ENCODE measurements around the gene PPP1R14D.
A peak's percentile ranks its signal among the peaks of the same experiment; 100 is the strongest.

PPP1R14D gene

DNA sequence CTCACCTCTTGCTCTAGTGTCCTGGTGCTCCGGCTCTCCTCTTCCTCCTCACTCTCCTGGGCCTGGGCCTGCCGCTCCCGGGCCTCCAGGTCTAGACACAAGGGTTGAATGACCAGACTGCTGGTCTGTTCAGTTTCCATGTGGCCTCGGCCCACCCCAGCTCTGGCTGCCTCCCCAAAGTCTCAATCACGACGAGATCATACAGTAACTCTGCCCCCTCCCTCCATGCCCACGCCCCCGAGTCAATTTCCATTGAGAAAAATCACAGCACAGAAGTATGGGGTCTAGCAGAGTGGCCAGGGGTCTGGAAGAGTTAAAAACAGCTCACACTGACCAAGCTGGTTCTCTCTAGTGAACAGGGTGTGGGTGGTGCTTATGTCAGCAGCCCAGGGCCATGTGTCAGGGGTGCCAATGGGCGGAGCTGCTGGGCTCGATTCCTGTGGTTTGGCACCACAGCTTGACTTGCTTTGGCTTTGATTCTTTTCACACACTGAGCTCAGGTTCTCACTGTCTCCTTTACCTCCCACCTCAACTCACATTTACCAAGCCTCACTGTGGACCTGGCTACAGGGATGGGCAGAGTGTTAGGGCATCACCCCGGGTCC, 51.9 kb downstream of the PPP1R14D start:
- no peak for DNase-seq

DNA sequence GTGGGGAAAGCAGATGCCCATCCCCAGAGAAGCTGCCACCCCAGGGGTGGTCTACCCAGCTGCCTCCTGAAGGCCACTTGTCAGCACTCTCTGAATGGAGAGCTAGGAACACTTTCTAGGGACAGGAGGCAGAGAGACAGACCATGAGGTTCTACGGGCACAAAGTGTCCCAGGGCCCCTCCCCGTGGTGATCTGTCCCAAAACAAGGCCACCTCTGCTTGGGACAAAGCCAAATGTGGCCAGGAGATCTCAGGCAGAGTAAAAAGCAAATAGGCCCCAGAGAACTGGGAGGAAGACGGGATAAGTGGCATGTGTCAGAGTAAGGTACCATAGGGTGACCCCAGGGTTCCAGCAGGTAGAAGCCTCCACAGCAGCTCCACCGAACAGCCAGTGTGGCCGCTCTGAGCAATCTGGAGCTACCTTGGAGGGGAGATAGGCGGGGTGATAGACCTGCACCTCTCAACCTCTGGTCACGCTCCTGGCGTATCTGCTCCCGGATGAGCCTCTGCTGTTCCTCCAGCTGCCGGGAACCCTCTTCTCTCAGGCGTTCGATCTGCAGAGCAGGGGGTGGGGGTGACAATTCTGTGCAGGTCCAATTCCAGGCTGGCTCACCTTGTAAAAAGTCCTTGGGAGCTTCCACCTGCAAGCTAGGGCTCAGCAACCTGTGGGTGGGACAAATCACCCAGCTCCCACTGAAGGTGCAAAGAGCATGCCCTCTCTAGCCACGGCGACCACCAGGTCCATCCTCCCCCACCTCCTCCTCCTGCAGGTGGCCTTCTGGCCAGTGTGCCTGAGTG, 52.6 kb downstream of the PPP1R14D start:
- DNase-seq: no peak

DNA sequence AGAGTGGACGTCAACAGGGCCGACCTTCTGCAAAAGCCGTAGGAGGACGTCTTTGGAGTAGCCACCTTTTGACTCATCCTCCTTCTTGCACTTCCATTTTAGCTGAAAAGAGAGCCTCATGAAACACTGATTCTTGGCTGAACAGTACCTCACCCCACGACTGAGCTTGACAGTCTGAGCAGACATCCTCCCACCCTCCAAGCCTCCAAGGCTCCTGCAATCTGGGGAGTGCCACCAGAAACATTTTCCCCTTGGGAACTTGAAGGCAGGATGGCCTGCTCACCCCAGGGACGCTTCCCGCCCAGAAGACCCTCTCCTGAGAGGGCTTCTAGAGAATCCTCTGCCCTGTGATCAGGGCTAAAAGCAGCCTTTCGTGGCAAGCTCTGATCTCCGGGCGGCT, 53.5 kb downstream of the PPP1R14D start:
- DNase-seq: no peak

DNA sequence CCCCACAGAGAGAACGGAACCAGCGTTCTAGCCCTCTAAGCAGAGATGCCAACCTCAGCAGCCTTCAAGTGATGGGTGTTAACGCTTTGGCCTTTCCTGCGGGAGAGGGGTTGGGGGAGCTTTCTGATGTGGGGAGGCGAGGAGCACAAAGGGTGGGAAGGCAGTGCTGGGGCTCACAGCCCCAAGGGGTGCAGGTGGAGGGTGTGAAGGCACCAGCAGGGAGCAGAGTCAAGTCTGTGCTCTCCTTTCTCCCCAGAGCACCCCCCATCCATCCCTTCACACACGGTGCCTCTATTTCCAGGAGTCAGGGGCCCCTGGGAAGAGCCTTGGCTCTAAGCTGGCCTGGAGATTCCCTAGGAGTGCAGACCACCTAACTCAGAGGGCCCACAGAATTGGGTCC, 54.6 kb downstream of the PPP1R14D start:
- DNase-seq: no peak

DNA sequence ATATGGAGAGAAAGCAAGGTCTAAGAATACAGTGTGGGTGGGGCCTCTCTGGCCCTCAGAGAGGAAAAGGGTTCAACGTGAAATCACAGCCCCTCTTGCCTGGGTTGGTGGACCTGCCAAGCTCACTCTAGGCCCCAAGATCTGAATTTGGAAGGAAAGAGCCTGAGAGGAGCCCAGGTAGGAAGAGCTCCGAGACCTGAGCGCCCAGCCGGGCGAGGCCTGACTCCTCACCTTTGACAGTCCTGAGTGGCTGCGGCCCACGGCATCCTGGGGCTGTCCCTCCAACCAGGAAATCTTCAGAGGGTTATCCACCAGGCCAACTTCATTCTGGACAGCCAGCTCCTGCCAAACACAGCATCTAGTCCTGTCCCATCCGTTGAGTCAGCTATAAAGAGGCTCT, 55.0 kb downstream of the PPP1R14D start:
- DNase-seq: no peak

DNA sequence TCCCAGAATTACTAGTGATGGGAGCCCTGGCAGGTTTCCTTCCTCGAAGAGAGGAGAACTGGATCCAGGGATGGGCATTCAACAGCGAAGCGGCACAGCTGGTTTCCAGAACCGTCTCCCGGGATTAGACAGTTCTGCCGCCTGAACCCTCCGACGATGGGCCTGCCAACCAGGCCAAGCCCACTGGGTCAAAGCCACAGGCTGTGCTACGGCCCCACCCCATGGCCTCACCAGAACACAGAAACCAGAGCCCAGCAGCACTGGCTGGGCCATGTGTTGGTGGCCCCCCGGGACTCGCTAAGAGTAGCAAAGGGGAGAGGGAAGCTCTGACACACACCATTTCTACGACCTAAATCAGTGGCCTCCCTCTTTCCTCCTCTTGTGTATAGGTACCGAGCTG, 56.5 kb downstream of the PPP1R14D start:
- DNase-seq: no peak

DNA sequence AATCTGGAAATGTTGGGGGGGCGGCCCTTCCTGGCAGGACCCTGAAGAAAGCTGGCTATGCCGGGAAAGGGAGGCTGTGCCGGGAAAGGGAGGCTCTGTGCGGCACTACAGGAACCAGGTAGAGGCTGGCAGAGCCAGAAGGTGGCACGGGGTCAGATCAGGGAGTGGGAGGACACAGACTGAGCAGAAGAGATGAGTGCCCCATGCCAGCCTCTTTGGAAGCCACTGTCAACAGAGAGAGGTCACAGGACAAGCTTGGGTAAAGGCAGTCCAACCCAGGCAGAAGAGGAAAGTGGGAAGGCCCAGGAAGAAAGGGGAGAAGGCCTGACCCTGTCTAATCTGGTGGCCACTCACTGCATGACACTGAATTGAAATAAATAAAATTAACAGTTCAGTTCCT, 57.3 kb downstream of the PPP1R14D start:
- no peak for DNase-seq

DNA sequence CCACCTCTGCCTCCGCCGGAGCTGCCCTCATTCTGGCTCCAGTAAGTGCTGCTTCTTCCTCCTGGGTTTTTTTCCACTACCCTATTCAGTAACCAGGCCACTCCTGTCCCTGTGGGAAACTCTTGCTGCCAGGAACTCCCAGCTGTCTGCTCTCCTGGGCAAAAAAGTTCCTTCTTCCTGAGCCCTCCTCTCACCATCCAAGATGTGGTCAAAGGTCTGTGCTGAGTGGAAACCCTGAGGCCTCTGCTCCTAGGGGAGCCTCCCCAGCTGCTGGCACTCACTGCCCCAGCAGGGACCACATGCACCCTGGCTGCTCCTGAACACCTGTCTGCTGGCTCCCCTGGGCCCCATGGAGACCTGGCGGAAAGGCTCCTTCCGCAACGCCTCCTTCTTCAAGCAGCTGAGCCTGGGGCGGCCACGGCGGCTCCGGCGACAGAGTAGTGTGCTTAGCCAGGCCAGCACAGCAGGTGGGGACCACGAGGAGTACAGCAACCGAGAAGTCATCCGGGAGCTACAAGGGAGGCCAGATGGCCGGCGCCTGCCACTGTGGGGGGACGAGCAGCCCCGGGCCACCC, 58.3 kb downstream of the PPP1R14D start:
- peak; percentile 32 for DNase-seq

DNA sequence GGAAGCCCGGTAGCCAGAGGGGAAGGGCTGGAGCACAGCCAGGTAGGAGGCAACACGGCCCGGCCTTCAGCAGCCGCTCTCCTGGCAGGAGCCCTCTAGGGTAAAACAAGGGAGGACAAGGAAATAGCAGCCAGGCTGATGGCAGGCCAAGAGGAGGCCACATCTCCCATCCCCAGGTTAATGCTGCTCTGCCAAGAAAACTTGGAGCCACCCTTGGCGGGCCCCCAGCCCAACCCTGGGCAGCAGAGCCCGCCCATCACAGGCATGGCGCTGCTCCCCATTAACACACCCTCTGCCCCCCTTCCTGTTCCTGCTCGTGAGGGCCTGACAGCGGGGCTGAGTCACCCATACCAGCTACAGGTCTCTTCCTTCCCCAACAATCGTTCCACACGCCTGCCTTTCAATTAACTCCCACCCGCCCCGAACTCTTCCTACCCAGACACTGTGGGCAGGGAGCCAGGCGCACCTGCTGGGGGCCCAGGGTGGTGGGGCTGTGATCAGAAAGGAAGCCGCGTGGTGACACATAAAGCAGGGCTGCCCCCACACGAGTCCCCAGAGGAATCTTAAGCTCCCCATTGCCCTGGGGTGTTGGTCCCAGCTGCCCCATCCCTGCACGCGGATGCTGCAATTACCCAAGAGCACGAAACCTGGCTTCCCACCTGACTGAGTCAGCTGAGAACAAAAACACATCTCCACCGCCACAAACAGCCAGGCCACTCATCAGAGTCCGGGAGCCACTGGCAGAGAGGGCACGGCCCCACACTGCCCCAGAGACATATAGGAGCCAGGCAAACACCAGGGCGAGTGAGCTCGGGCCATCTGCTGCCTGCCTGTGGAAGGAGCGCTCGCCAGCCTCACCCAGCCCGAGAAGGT, 59.0 kb downstream of the PPP1R14D start, which contains the start of gene C15orf62:
TSS of gene C15orf62 (plus strand) at position 707 of the 873 bp plus-strand sequence. CDS start 516 bp downstream, outside the sequence.
- peak; percentile 63 for DNase-seq

DNA sequence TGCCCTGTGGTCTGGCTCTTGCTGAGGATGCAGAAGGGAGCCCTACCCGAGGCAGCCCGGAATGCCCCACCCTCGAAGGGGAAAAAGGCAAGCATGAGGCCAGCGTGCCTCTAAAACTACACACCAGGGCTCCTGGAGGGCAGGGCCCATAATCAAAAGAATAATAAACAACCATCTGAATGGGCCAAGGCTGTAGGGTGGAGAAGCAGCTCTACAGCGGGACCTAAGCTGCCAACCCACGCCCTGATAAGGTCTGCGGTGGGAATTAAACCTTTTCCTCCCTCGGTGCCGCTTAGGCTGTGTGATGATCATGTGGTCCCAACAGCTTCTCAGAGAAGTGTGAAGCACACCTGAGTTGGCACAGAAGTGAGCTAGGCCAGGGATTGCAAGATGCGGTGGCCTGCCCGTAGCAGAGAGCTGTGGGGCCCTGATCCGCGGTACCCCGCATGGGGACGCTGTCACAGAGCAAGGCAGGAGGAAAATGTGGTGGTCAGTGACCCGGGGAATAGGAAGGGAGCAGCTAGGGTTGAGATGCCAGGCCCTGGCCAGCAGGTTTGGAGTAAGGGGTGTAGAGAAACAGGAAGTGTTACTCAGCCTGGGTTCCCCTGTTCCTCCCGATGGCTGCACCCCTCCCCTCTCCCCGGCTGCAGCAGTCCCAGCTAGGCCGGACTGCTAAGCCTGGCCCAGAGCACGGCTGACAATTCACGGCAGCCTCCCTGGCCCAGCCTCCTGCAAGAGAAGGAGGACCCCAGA, 59.8 kb downstream of the PPP1R14D start:
- DNase-seq: no peak

DNA sequence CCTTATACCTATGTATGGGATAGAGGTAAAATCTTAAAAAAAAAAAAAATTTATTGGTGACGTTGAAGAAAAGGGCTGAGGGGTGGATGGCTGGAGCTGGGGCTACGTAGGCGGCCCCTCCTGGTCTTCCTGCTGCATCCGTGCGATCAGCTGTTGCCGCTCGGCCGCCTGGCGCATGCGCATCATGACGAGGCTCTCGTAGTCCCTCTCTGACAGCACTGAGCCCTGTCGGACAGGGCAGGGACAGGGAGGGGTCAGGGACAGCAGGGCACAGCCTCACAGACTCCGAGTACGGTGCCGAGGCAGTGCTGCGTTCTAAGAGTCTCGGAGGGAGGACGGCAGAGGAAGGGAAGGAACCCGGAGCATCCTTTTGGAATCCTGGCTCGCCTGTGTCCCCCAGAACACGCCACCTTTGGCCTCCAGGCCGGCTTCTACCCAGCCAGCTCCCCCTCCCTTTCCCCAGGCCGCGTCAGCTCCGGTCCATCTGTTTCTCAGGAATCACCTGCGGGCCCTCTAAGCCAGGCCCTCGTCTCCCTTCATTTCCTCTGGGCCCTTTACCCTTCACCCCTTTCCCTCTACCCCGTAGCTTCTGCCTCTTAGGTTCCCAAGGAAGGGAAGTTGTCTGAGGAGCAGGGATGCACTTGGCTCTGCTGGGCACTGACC, 60.5 kb downstream of the PPP1R14D start:
- no peak for DNase-seq

DNA sequence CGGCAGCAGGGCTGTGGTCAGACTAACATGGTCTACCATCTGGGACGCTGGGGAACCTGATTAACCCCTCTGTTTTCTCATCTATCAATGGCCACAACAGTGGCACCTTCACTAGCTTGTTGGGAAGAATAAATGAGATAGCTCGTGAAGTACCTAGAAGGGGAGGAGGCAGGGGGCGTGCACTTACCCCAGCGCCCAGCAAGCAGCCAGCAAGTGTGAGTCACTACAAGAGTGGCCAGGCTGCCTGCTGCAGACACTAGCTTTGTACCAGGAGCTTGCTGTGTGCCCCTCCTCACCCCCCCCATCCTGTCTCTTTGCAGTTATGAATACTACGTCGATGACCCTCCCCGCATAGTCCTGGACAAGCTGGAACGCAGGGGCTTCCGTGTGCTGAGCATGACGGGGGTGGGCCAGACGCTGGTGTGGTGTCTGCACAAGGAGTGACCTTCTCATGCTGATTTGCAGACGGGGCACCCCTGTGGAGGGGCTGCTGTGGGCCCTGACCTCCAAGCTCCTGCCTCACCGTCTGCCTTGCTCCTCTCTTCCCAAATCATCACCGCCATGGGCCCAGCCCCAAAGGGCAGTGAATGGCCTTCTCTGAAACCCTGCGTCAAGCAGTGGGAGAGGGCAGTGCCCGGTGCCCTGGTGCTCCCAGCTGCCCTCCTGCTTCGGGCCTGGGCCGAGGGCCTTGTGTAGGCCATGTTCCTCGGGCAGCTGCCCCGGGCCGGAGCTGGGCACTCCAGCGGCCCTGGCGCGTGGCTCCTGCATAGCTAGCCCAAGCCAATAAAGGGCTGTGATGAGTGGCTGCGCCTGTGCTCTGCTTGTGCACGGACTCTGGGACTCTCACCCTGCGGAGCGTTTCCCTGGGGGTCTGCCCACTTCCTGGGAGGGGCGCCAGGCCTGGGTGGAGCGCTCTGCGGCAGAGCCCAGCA, 61.3 kb downstream of the PPP1R14D start:
- no peak for DNase-seq

DNA sequence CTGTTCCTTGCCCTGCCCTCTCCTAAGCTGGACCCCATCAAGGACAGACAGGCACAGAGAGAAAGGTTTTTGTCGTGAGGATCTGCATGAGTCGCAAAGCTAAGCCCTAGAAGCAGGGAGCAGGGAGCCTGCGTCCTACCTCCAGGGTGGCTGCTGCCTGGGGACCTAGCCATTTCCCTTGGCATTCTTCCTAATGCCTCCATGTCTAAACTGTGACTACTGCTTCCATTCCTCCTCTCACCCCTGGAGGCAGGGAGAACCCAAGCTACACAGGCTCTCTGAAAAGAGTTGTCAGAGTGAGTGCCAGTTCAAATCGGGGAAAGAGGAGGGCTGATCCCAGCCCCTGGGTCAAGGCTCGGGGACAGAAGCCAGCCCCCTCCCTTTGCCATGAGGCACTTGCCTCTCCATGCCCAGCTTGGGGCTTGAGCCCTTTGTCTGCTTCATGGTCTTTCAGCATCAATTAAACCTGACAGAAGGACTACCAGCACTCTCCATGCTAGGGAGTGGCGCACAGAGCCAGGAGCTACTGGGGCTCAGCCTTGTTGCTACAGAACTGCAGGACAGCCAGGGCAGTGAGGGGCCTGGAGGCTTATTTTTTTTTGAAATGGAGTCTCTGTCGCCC, 62.2 kb downstream of the PPP1R14D start:
- DNase-seq: no peak

Measured in DMS79 (cell line).